ENCODE data around the gene AKR1D1. TPM values are rescaled to one million over a fixed set of nuclear protein-coding genes. Genes with fewer than 3 reads are reported as not detected.

AKR1D1 gene
- total and polyA plus RNA-seq, 2 of the 13 experiments (the other 11 are each of a cell fraction or from before 2014, with no cell fraction given): 6.9 to 37.0 TPM

DNA sequence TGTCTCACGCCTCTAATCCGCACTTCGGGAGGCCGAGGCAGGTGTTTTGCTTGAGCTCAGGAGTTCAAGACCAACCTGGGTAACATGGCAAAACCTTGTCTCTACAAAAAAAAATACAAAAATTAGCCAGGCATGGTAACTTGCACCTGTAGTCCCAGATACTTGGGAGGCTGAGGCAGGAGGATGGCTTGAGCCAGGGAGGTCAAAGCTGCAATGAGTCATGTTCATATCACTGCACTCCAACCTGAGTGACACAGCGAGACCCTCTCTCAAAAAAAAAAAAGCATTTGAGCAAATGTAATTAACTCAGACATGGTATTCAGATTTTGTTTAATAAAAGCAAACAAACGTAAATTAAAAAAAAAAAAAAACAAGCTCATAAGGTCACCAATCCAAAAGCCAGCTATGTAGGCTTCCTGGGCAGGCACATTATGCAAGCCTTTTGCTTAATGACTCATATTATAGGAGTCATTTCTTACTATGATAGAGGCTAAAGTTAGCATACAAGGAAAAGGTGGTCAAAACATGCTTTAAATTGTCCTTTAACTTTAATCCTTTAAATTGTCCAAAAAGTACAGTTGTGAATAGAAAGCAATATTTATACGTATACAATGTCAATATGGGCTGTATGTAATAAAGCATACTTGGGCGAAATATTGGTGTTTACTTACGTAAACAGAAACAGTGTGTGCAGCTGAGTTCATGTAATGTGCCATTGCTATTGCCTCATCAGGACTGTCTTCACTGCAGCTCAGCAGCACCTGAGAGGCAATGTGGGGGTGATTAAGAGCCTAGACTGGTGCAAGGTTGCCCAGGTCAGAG lies 13.0 kb downstream of the AKR1D1 start (continued):
- TF ChIP-seq MYPOP (CRISPR knock-in tag; IDR thresholded peaks at IDR 0.05) (peak; percentile 64; the same call in 1 of the 2 replicates), MATR3 (CRISPR knock-in tag; IDR thresholded peaks at IDR 0.05) (no peak), FOXA1 (IDR thresholded peaks at IDR 0.05) (peak; percentile 91), FOXA1 (CRISPR knock-in tag; IDR thresholded peaks at IDR 0.05) (peak; percentile 95), HHEX (CRISPR knock-in tag; IDR thresholded peaks at IDR 0.05) (peak; percentile 82), TGIF2 (CRISPR knock-in tag; IDR thresholded peaks at IDR 0.05) (no peak), HDAC2 (CRISPR knock-in tag; IDR thresholded peaks at IDR 0.05) (peak; percentile 63; the same call in 1 of the 2 replicates), CBX5 (CRISPR knock-in tag; IDR thresholded peaks at IDR 0.05; ENCODE audit: borderline replicate concordance) (peak; percentile 82; the same call in 1 of the 2 replicates), FOXJ3 (CRISPR knock-in tag; IDR thresholded peaks at IDR 0.05; ENCODE audit: borderline replicate concordance) (peak; percentile 88; the same call in 1 of the 2 replicates), KLF16 (CRISPR knock-in tag; IDR thresholded peaks at IDR 0.05) (peak in 1 of 2 experiments; percentile 86; a peak in 2 of 4 replicates), JUND (CRISPR knock-in tag; IDR thresholded peaks at IDR 0.05) (0 out of 2 replicates have a peak, but pooled peaks have one; percentile 24), MAFF (IDR thresholded peaks at IDR 0.05; ENCODE audit: low read depth, low read length) (no peak), HDAC6 (IDR thresholded peaks at IDR 0.05; ENCODE audit: low read depth, low read length) (no peak), SIX1 (CRISPR knock-in tag; IDR thresholded peaks at IDR 0.05; ENCODE audit: borderline replicate concordance) (0 out of 2 replicates have a peak, but pooled peaks have one; percentile 20), ZNF101 (CRISPR knock-in tag; IDR thresholded peaks at IDR 0.05; ENCODE audit: borderline replicate concordance, low read depth) (no peak)
- TF ChIP-seq, protein P1, sequence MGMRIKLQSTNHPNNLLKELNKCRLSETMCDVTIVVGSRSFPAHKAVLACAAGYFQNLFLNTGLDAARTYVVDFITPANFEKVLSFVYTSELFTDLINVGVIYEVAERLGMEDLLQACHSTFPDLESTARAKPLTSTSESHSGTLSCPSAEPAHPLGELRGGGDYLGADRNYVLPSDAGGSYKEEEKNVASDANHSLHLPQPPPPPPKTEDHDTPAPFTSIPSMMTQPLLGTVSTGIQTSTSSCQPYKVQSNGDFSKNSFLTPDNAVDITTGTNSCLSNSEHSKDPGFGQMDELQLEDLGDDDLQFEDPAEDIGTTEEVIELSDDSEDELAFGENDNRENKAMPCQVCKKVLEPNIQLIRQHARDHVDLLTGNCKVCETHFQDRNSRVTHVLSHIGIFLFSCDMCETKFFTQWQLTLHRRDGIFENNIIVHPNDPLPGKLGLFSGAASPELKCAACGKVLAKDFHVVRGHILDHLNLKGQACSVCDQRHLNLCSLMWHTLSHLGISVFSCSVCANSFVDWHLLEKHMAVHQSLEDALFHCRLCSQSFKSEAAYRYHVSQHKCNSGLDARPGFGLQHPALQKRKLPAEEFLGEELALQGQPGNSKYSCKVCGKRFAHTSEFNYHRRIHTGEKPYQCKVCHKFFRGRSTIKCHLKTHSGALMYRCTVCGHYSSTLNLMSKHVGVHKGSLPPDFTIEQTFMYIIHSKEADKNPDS (CRISPR knock-in tag; IDR thresholded peaks at IDR 0.05): no peak
- TF ChIP-seq, protein P2, sequence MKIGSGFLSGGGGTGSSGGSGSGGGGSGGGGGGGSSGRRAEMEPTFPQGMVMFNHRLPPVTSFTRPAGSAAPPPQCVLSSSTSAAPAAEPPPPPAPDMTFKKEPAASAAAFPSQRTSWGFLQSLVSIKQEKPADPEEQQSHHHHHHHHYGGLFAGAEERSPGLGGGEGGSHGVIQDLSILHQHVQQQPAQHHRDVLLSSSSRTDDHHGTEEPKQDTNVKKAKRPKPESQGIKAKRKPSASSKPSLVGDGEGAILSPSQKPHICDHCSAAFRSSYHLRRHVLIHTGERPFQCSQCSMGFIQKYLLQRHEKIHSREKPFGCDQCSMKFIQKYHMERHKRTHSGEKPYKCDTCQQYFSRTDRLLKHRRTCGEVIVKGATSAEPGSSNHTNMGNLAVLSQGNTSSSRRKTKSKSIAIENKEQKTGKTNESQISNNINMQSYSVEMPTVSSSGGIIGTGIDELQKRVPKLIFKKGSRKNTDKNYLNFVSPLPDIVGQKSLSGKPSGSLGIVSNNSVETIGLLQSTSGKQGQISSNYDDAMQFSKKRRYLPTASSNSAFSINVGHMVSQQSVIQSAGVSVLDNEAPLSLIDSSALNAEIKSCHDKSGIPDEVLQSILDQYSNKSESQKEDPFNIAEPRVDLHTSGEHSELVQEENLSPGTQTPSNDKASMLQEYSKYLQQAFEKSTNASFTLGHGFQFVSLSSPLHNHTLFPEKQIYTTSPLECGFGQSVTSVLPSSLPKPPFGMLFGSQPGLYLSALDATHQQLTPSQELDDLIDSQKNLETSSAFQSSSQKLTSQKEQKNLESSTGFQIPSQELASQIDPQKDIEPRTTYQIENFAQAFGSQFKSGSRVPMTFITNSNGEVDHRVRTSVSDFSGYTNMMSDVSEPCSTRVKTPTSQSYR (CRISPR knock-in tag; IDR thresholded peaks at IDR 0.05; ENCODE audit: borderline replicate concordance): peak; percentile 56; the same call in 1 of the 2 replicates
- TF ChIP-seq, protein P3, sequence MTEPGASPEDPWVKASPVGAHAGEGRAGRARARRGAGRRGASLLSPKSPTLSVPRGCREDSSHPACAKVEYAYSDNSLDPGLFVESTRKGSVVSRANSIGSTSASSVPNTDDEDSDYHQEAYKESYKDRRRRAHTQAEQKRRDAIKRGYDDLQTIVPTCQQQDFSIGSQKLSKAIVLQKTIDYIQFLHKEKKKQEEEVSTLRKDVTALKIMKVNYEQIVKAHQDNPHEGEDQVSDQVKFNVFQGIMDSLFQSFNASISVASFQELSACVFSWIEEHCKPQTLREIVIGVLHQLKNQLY (CRISPR knock-in tag; IDR thresholded peaks at IDR 0.05): no peak
- TF ChIP-seq, protein P4, sequence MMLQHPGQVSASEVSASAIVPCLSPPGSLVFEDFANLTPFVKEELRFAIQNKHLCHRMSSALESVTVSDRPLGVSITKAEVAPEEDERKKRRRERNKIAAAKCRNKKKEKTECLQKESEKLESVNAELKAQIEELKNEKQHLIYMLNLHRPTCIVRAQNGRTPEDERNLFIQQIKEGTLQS (CRISPR knock-in tag; IDR thresholded peaks at IDR 0.05): peak; percentile 72; the same call in 1 of the 2 replicates
- TF ChIP-seq, protein P5, sequence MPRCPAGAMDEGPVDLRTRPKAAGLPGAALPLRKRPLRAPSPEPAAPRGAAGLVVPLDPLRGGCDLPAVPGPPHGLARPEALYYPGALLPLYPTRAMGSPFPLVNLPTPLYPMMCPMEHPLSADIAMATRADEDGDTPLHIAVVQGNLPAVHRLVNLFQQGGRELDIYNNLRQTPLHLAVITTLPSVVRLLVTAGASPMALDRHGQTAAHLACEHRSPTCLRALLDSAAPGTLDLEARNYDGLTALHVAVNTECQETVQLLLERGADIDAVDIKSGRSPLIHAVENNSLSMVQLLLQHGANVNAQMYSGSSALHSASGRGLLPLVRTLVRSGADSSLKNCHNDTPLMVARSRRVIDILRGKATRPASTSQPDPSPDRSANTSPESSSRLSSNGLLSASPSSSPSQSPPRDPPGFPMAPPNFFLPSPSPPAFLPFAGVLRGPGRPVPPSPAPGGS (CRISPR knock-in tag; IDR thresholded peaks at IDR 0.05): no peak

All from HepG2 (cell line).